Neural cell (in vitro differentiated cells): ENCODE data around the gene GRIPAP1. TPM values are rescaled to one million over a fixed set of nuclear protein-coding genes. Genes with fewer than 3 reads are reported as not detected.
A peak's percentile ranks its signal among the peaks of the same experiment; 100 is the strongest.

Experiments
- H2AFZ ChIP-seq: fragments of 200-600, 300-800 bp; sonication (generic), shearing (Covaris generic); 2 replicates; pipeline ENCODE4 v1.6.0; 2014; ENCODE audit warnings: low read depth, mild to moderate bottlenecking, antibody characterized with exemption, low read length, moderate library complexity
- H3F3A ChIP-seq: fragments of 200-600 bp; shearing (Covaris generic); 2 replicates; pipeline ENCODE4 v1.6.1; 2016; ENCODE audit warnings: mild to moderate bottlenecking, moderate library complexity, mixed read lengths, antibody characterized with exemption, low read length; ENCODE audit not compliant: insufficient read depth, poor library complexity, severe bottlenecking
- H3K27ac ChIP-seq: fragments of 200-600, 300-800 bp; sonication (generic), shearing (Covaris generic); 2 replicates; pipeline ENCODE4 v1.5.1; 2014; ENCODE audit warnings: mild to moderate bottlenecking, low read length, moderate library complexity
- H3K27me3 ChIP-seq: fragments of 300-800, 200-600 bp; sonication (generic), shearing (Covaris generic); 2 replicates; pipeline ENCODE4 v1.6.0; 2014; ENCODE audit warnings: mild to moderate bottlenecking, low read depth, low read length, moderate library complexity; ENCODE audit not compliant: insufficient read depth
- H3K36me3 ChIP-seq: fragments of 300-800, 200-600 bp; sonication (generic), shearing (Covaris generic); 2 replicates; pipeline ENCODE4 v1.5.1; 2014; ENCODE audit warnings: mild to moderate bottlenecking, antibody characterized with exemption, low read length, moderate library complexity; ENCODE audit not compliant: insufficient read depth
- H3K4me2 ChIP-seq: fragments of 300-800, 200-600 bp; sonication (generic), shearing (Covaris generic); 2 replicates; pipeline ENCODE4 v1.6.0; 2014; ENCODE audit warnings: mild to moderate bottlenecking, low read length
- H3K4me3 ChIP-seq: fragments of 300-800, 200-600 bp; sonication (generic), shearing (Covaris generic); 2 replicates; pipeline ENCODE4 v1.5.1; 2014; ENCODE audit warnings: mild to moderate bottlenecking, low read length, moderate library complexity
- H3K79me2 ChIP-seq: fragments of 200-600 bp; shearing (Covaris generic); replicated peaks from 2 replicates; pipeline ENCODE4 v1.6.0; 2014; ENCODE audit warnings: mild to moderate bottlenecking, low read length, moderate library complexity; ENCODE audit not compliant: insufficient read depth
- H3K9ac ChIP-seq: fragments of 300-800, 200-600 bp; sonication (generic), shearing (Covaris generic); 2 replicates; pipeline ENCODE4 v1.6.1; 2016; ENCODE audit warnings: mild to moderate bottlenecking, low read length, mixed read lengths
- H3K9me2 ChIP-seq: fragments of 200-600 bp; shearing (Covaris generic); 2 replicates; pipeline ENCODE4 v1.6.1; 2016; ENCODE audit warnings: mild to moderate bottlenecking, low read length, mixed read lengths; ENCODE audit not compliant: insufficient read depth
- H3K9me3 ChIP-seq: fragments of 200-600, 300-800 bp; sonication (generic), shearing (Covaris generic); 2 replicates; pipeline ENCODE4 v1.6.1; 2016; ENCODE audit warnings: mild to moderate bottlenecking, mixed run types, low read length, moderate library complexity, mixed read lengths
- H4K20me1 ChIP-seq: fragments of 200-600 bp; shearing (Covaris generic); 2 replicates; pipeline ENCODE4 v1.6.1; 2016; ENCODE audit warnings: mild to moderate bottlenecking, mixed run types; ENCODE audit not compliant: insufficient read depth
- CTCF ChIP-seq: fragments of 450-650 bp; IDR thresholded peaks from 2 replicates; pipeline ENCODE4 v1.5.1; 2014; ENCODE audit warnings: antibody characterized with exemption, mild to moderate bottlenecking, moderate library complexity; ENCODE audit not compliant: poor library complexity, severe bottlenecking
- EP300 ChIP-seq: fragments of 450-650 bp; conservative IDR thresholded peaks from 2 replicates; pipeline ENCODE4 v1.6.1; 2014; ENCODE audit warnings: antibody characterized with exemption, mild to moderate bottlenecking, moderate library complexity; ENCODE audit not compliant: poor library complexity, severe bottlenecking
- EZH2 ChIP-seq: fragments of 200-600, 300-800 bp; shearing (Covaris generic), sonication (generic); IDR thresholded peaks from 2 replicates; pipeline ENCODE4 v1.6.1; 2014; ENCODE audit warnings: antibody characterized with exemption, low read length, borderline replicate concordance, mild to moderate bottlenecking; ENCODE audit not compliant: insufficient read depth, poor library complexity, severe bottlenecking
- MXI1 ChIP-seq: fragments of 450-650 bp; conservative IDR thresholded peaks from 2 replicates; pipeline ENCODE4 v1.6.1; 2014; ENCODE audit warnings: antibody characterized with exemption, mild to moderate bottlenecking; ENCODE audit not compliant: poor library complexity, severe bottlenecking
- POLR2AphosphoS5 ChIP-seq: IDR thresholded peaks from 2 replicates; pipeline ENCODE4 v1.6.1; 2012
- RAD21 ChIP-seq: fragments of 450-650 bp; conservative IDR thresholded peaks from 2 replicates; pipeline ENCODE4 v1.6.1; 2014; ENCODE audit warnings: antibody characterized with exemption, mild to moderate bottlenecking, moderate library complexity
- REST ChIP-seq: IDR thresholded peaks from 2 replicates; pipeline ENCODE4 v1.6.1; 2012; ENCODE audit warnings: borderline replicate concordance
- SMC3 ChIP-seq: fragments of 450-650 bp; conservative IDR thresholded peaks from 2 replicates; pipeline ENCODE4 v1.6.1; 2014; ENCODE audit warnings: antibody characterized with exemption, mild to moderate bottlenecking, moderate library complexity; ENCODE audit not compliant: poor library complexity
- TAF1 ChIP-seq: IDR thresholded peaks from 2 replicates; pipeline ENCODE4 v1.6.1; 2012; ENCODE audit warnings: low read depth
- polyA plus RNA-seq: library from polyadenylated mRNA; depleted of rRNA; stranded (reverse); fragments of >200 nt; gene quantifications from 2 replicates; pipeline ENCODE4 v1.2.3, GENCODE V29; 2014

Gene GRIPAP1
- polyA plus RNA-seq, 1 donor from 2014 or later = 134 TPM

GRCh38 chrX:48956728-48957414 is 45.2 kb downstream of the GRIPAP1 start:
- Histone ChIP-seq H3K9me3 (no peaks in the 10 kb centered on the region), H3K79me2 (peaks cover 25% of the 10 kb centered on the region)

GRCh38 chrX:48948589-48948988 is 53.5 kb downstream of the GRIPAP1 start:
- Histone ChIP-seq H3K4me3 (no peak overlapping the region), H3K36me3 (no peaks in the 10 kb centered on the region), H3K9me3 (no peaks in the 10 kb centered on the region), H3F3A (no peaks in the 10 kb centered on the region), H3K27ac (no peak overlapping the region), H3K9me2 (no peaks in the 10 kb centered on the region), H3K27me3 (no peaks in the 10 kb centered on the region), H2AFZ (no peak overlapping the region), H3K9ac (no peak overlapping the region), H3K4me2 (no peak overlapping the region), H3K79me2 (no peaks in the 10 kb centered on the region), H4K20me1 (no peaks in the 10 kb centered on the region)
- TF ChIP-seq MXI1 = no peak

More at GRCh38 chrX:48956728-48957414, 45.2 kb downstream of the GRIPAP1 start:
- H3K27me3 ChIP-seq = no peaks in the 10 kb centered on the region
- peak overlapping the region; percentile 37 for H3K27ac ChIP-seq
- H2AFZ ChIP-seq = no peak overlapping the region
- H3K4me3 ChIP-seq = peak overlapping the region; percentile 76
- TF ChIP-seq EZH2 = no peak
- H3K4me2 ChIP-seq = peak overlapping the region; percentile 51
- no peaks in the 10 kb centered on the region for H3K36me3 ChIP-seq
- no peaks in the 10 kb centered on the region for H3F3A ChIP-seq
- H3K9ac ChIP-seq = peak overlapping the region; percentile 87
- no peaks in the 10 kb centered on the region for H4K20me1 ChIP-seq
- H3K9me2 ChIP-seq = no peaks in the 10 kb centered on the region

- H4K20me1 ChIP-seq = no peaks in the 10 kb centered on the region
- H3K27ac ChIP-seq = no peak overlapping the region
- H3K36me3 ChIP-seq = no peaks in the 10 kb centered on the region
- no peaks in the 10 kb centered on the region for H3K79me2 ChIP-seq
- TF ChIP-seq CTCF (peak; percentile 68), RAD21 (peak; percentile 62), EZH2 (no peak), EP300 (no peak), SMC3 (peak; percentile 70), POLR2AphosphoS5 (no peak), TAF1 (no peak), REST (no peak), MXI1 (no peak)
- no peaks in the 10 kb centered on the region for H3F3A ChIP-seq
- no peak overlapping the region for H3K9ac ChIP-seq
- H3K27me3 ChIP-seq = no peaks in the 10 kb centered on the region
- no peaks in the 10 kb centered on the region for H3K9me2 ChIP-seq
- H2AFZ ChIP-seq = no peak overlapping the region
- no peak overlapping the region for H3K4me2 ChIP-seq
- no peaks in the 10 kb centered on the region for H3K9me3 ChIP-seq
- no peak overlapping the region for H3K4me3 ChIP-seq
Observed at GRCh38 chrX:48945517-48946348, 56.3 kb downstream of the GRIPAP1 start.
